Stimulated activated CD8-positive, alpha-beta memory T cell treated with anti-CD3 and anti-CD28 coated beads, Interleukin-15, amount 100 ng/mL, for 4 hours (primary cell): ENCODE measurements around the gene ACADSB.

ENCODE experiments used
- DNase-seq, 2 donors: peaks; one replicate each; pipeline ENCODE4 v3.0.0-alpha.2; 2020; ENCODE audit warnings: low read depth in 2 of 2

The ACADSB gene

GRCh38 chr10:123004298-123004697 is 4.5 kb upstream of the ACADSB start:
- no peak for DNase-seq

GRCh38 chr10:123007558-123008354 is 1.1 kb upstream of the ACADSB start:
- DNase-seq = peak in 1 of 2 donors; percentile 32

- DNase-seq = no peak
These were observed 457 bp downstream of the ACADSB start for GRCh38 chr10:123009105-123009820.

- no peak for DNase-seq
These were observed 3.2 kb downstream of the ACADSB start for GRCh38 chr10:123011987-123012386.

- DNase-seq = no peak
These were observed 4.9 kb downstream of the ACADSB start for GRCh38 chr10:123013456-123014419.

GRCh38 chr10:123014772-123015171 is 6.0 kb downstream of the ACADSB start:
- DNase-seq = no peak

- DNase-seq = no peak
These were observed 7.4 kb downstream of the ACADSB start for GRCh38 chr10:123016228-123016627.

- no peak for DNase-seq
These were observed 8.8 kb downstream of the ACADSB start for GRCh38 chr10:123017421-123018165.

- DNase-seq = no peak
These were observed 9.7 kb downstream of the ACADSB start for GRCh38 chr10:123018531-123018930.

GRCh38 chr10:123019264-123019663 is 10.5 kb downstream of the ACADSB start:
- no peak for DNase-seq

GRCh38 chr10:123019941-123020703 is 11.3 kb downstream of the ACADSB start:
- DNase-seq = no peak

- DNase-seq = no peak
These were observed 12.7 kb downstream of the ACADSB start for GRCh38 chr10:123021517-123021916.

- no peak for DNase-seq
These were observed 15.7 kb downstream of the ACADSB start for GRCh38 chr10:123024540-123024939.

- DNase-seq = no peak
These were observed 17.5 kb downstream of the ACADSB start for GRCh38 chr10:123026302-123026701.

- DNase-seq = no peak
These were observed 19.1 kb downstream of the ACADSB start for GRCh38 chr10:123027861-123028260.

GRCh38 chr10:123031124-123031523 is 22.3 kb downstream of the ACADSB start:
- DNase-seq = no peak

- DNase-seq = no peak
These were observed 25.5 kb downstream of the ACADSB start for GRCh38 chr10:123034332-123034731.

GRCh38 chr10:123035467-123036086 is 26.8 kb downstream of the ACADSB start:
- DNase-seq = no peak

- DNase-seq = no peak
These were observed 30.2 kb downstream of the ACADSB start for GRCh38 chr10:123038782-123039631.
